ENCODE measurements around the gene LGALS9. TPM values are rescaled to one million over a fixed set of nuclear protein-coding genes. Genes with fewer than 3 reads are reported as not detected.

Gene LGALS9
- polyA plus RNA-seq, 2 of the 4 experiments (the other 2 are of a cell fraction) = 1.2 to 1.5 TPM

- no peaks in the 10 kb centered on the region for H3K9me3 ChIP-seq
- H3K4me2 ChIP-seq = no peak overlapping the region
- TF ChIP-seq POLR2AphosphoS2 (conservative IDR thresholded peaks at IDR 0.05; ENCODE audit: low read length) = no peak
- no peak for TF ChIP-seq CEBPB (IDR thresholded peaks at IDR 0.05)
- no peak for TF ChIP-seq POLR2A (IDR thresholded peaks at IDR 0.05; ENCODE audit: low read length)
- no peak for TF ChIP-seq HOXB5 (CRISPR knock-in tag; IDR thresholded peaks at IDR 0.05)
- TF ChIP-seq JUNB (IDR thresholded peaks at IDR 0.05) = no peak
- TF ChIP-seq FOSL2 (IDR thresholded peaks at IDR 0.05) = no peak
- no peak for TF ChIP-seq FOSL2 (CRISPR knock-in tag; IDR thresholded peaks at IDR 0.05)
- no peak for TF ChIP-seq SMC3 (IDR thresholded peaks at IDR 0.05)
- no peak for TF ChIP-seq HOXB13 (CRISPR knock-in tag; IDR thresholded peaks at IDR 0.05; ENCODE audit: low read depth)
- no peak for TF ChIP-seq KDM5A (IDR thresholded peaks at IDR 0.05)
- no peak for TF ChIP-seq HEYL (CRISPR knock-in tag; IDR thresholded peaks at IDR 0.05)
- TF ChIP-seq PHF8 (IDR thresholded peaks at IDR 0.05; ENCODE audit: borderline replicate concordance, low read depth) = no peak
- TF ChIP-seq CHD4 (IDR thresholded peaks at IDR 0.05; ENCODE audit: borderline replicate concordance) = no peak
- TF ChIP-seq, protein P1, sequence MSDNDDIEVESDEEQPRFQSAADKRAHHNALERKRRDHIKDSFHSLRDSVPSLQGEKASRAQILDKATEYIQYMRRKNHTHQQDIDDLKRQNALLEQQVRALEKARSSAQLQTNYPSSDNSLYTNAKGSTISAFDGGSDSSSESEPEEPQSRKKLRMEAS (IDR thresholded peaks at IDR 0.05) = no peak
- no peak for TF ChIP-seq CTCF (IDR thresholded peaks at IDR 0.05)
- no peak for TF ChIP-seq MYC (IDR thresholded peaks at IDR 0.05; ENCODE audit: borderline replicate concordance, low read length)
- TF ChIP-seq SREBF2 (IDR thresholded peaks at IDR 0.05) = no peak
- TF ChIP-seq, protein P2, sequence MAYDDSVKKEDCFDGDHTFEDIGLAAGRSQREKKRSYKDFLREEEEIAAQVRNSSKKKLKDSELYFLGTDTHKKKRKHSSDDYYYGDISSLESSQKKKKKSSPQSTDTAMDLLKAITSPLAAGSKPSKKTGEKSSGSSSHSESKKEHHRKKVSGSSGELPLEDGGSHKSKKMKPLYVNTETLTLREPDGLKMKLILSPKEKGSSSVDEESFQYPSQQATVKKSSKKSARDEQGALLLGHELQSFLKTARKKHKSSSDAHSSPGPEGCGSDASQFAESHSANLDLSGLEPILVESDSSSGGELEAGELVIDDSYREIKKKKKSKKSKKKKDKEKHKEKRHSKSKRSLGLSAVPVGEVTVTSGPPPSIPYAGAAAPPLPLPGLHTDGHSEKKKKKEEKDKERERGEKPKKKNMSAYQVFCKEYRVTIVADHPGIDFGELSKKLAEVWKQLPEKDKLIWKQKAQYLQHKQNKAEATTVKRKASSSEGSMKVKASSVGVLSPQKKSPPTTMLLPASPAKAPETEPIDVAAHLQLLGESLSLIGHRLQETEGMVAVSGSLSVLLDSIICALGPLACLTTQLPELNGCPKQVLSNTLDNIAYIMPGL (CRISPR knock-in tag; IDR thresholded peaks at IDR 0.05; ENCODE audit: borderline replicate concordance) = no peak
- no peak for TF ChIP-seq FOXS1 (CRISPR knock-in tag; IDR thresholded peaks at IDR 0.05)
- ATAC-seq (no peak), DNase-seq (ENCODE audit: low read depth in 1 of 2, low spot score in 1 of 2) (no peak), FAIRE-seq (no peak)
- POLR2A ChIA-PET = interaction anchor here (0.6 to 1.7 kb wide), 5 partner anchors 106 to 247 kb away, joined by 3 to 12 read pairs (median 6); partner anchors contain the start of gene KSR1
- CTCF ChIA-PET = interaction anchor here (0.7 to 25.7 kb wide), 68 partner anchors 14 to 652 kb away, joined by 3 to 575 read pairs (median 9); partner anchors contain the start of gene KSR1
- no peak overlapping the region for H3K4me3 ChIP-seq
- WGBS (ENCODE audit: missing lambda C conversion rate) = 75% methylated on average over 8 of the region's 8 CpGs
- H3K27ac ChIP-seq = peak overlapping the region in 1 of 2 experiments; percentile 69; a peak in 2 of 6 replicates
- H3K4me1 ChIP-seq = peaks cover 26% of the 10 kb centered on the region
Observed at GRCh38 chr17:27600471-27600870, 30.5 kb upstream of the LGALS9 start.

- DNase-seq (ENCODE audit: low read depth in 1 of 2, low spot score in 1 of 2) (peak; percentile 77 to 81), FAIRE-seq (peak; percentile 92), ATAC-seq (peak; percentile 39 to 61; a peak in 4 of 6 replicates)
- ChIA-PET CTCF (interaction anchor here (0.7 to 25.7 kb wide), 72 partner anchors 13 to 405 kb away, joined by 3 to 575 read pairs (median 8); partner anchors contain the start of gene KSR1), POLR2A (no interaction called here)
- H3K4me3 ChIP-seq = no peak overlapping the region
- no peaks in the 10 kb centered on the region for H3K9me3 ChIP-seq
- H3K27ac ChIP-seq = peak overlapping the region in 1 of 2 experiments; percentile 8; a peak in 1 of 6 replicates
- H3K4me1 ChIP-seq = peaks cover 25% of the 10 kb centered on the region
- 66% methylated on average over 11 of the region's 11 CpGs for WGBS (ENCODE audit: missing lambda C conversion rate)
- no peak for TF ChIP-seq POLR2A (IDR thresholded peaks at IDR 0.05; ENCODE audit: low read length)
- TF ChIP-seq CTCF (IDR thresholded peaks at IDR 0.05) = peak; percentile 98
- TF ChIP-seq RAD21 (conservative IDR thresholded peaks at IDR 0.05 in 1 of 2, IDR thresholded peaks at IDR 0.05 in 1 of 2) = peak; percentile 95 to 99
- peak; percentile 43 for TF ChIP-seq ZFP36 (IDR thresholded peaks at IDR 0.05; ENCODE audit: borderline replicate concordance, partially characterized antibody)
- peak; percentile 86 for TF ChIP-seq SMC3 (IDR thresholded peaks at IDR 0.05)
- H3K4me2 ChIP-seq = no peak overlapping the region
Observed at GRCh38 chr17:27601069-27601974, 29.7 kb upstream of the LGALS9 start.
